CD4-positive, alpha-beta T cell (primary cell): ENCODE measurements around the gene ZC3H4. TPM values are rescaled to one million over a fixed set of nuclear protein-coding genes. Genes with fewer than 3 reads are reported as not detected.

Experiments used
- ATAC-seq: fragments of 200-7000 bp; cut with Tn5 transposase; one replicate; pipeline ENCODE4 v1.10.0; 2022; ENCODE audit warnings: mild to moderate bottlenecking; ENCODE audit not compliant: poor library complexity
- CTCF ChIA-PET: fragments of 350-600 bp; sonication (Branson Sonifier 250); formaldehyde crosslinking; loops from one replicate; lab custom pipeline; 2021; ENCODE audit warnings: antibody characterized with exemption, inconsistent platforms; lab: Charles Lee
- POLR2A ChIA-PET: fragments of 350-600 bp; sonication (Branson Sonifier 250); formaldehyde crosslinking; loops from one replicate; lab custom pipeline; 2021; ENCODE audit warnings: antibody characterized with exemption, inconsistent platforms; lab: Charles Lee
- DNase-seq, 14 experiments: peaks; one replicate each; pipeline ENCODE4 v3.0.0-alpha.2; 2013 to 2020; ENCODE audit warnings: mixed read lengths in 2 of 14
- H3K27ac ChIP-seq, 2 donors: one replicate each; pipeline versions ENCODE4 v1.5.1 to v1.7.0; 2013; ENCODE audit warnings: low read length in 2 of 2, low read depth in 1 of 2, mild to moderate bottlenecking in 1 of 2
- H3K27me3 ChIP-seq, 2 experiments: 1 replicate in 1 of 2; 2 replicates in 1 of 2; pipeline versions ENCODE4 v1.6.1 to v1.7.0; 2013; ENCODE audit warnings: low read length in 2 of 2, control low read depth in 1 of 2, mild to moderate bottlenecking in 1 of 2, moderate library complexity in 1 of 2; ENCODE audit not compliant: insufficient read depth in 2 of 2, control insufficient read depth in 1 of 2
- H3K36me3 ChIP-seq: one replicate; pipeline ENCODE4 v1.6.1; 2013; ENCODE audit warnings: low read length, control low read depth; ENCODE audit not compliant: insufficient read depth
- H3K4me1 ChIP-seq: one replicate; pipeline ENCODE4 v1.6.1; 2013; ENCODE audit warnings: low read length, control low read depth; ENCODE audit not compliant: insufficient read depth
- H3K4me3 ChIP-seq: one replicate; pipeline ENCODE4 v1.5.1; 2013; ENCODE audit warnings: mild to moderate bottlenecking, low read length, moderate library complexity
- H3K9me3 ChIP-seq, 2 experiments: 1 replicate in 1 of 2; 2 replicates in 1 of 2; pipeline versions ENCODE4 v1.6.1 to v1.7.0; 2013; ENCODE audit warnings: low read length in 2 of 2, mild to moderate bottlenecking in 2 of 2, control low read depth in 1 of 2, moderate library complexity in 1 of 2; ENCODE audit not compliant: control insufficient read depth in 1 of 2, insufficient read depth in 1 of 2
- H3K27ac Mint-ChIP-seq: one replicate; pipeline ENCODE4 v1.8.0; 2020; ENCODE audit warnings: mixed read lengths
- H3K27me3 Mint-ChIP-seq: one replicate; pipeline ENCODE4 v1.8.0; 2021; ENCODE audit warnings: mixed read lengths
- H3K36me3 Mint-ChIP-seq: one replicate; pipeline ENCODE4 v1.8.0; 2021; ENCODE audit warnings: low read depth, mixed read lengths
- H3K4me1 Mint-ChIP-seq: one replicate; pipeline ENCODE4 v1.8.0; 2021; ENCODE audit warnings: low read depth, mixed read lengths
- H3K4me3 Mint-ChIP-seq: one replicate; pipeline ENCODE4 v1.8.0; 2020; ENCODE audit warnings: mild to moderate bottlenecking, mixed read lengths
- H3K9me3 Mint-ChIP-seq: one replicate; pipeline ENCODE4 v1.8.0; 2020; ENCODE audit warnings: mixed read lengths
- intact Hi-C, 2 experiments: fragments of 100-400 bp; cut with DNase I in 1 of 2; cut with micrococcal nuclease in 1 of 2; formaldehyde crosslinking; loops; one replicate each; pipeline versions ENCODE4 v1.15.1 to v1.9.0; 2023 to 2025; cut with DNase I, micrococcal nuclease
- total RNA-seq, 174 experiments: library from RNA in 2 of 174; stranded (reverse) in 2 of 174; gene quantifications; one replicate each; pipeline ENCODE4 v1.2.3 and lab custom pipeline; 2021 to 2026
- TF ChIP-seq, protein P1 (sequence below): fragments of 200-600 bp; IDR thresholded peaks from one replicate; pipeline ENCODE4 v1.8.0; 2022; ENCODE audit warnings: antibody characterized with exemption, mild to moderate bottlenecking

ZC3H4 gene
- total RNA-seq, 2 experiments from 2014 or later = 39.4 to 43.7 TPM

DNA sequence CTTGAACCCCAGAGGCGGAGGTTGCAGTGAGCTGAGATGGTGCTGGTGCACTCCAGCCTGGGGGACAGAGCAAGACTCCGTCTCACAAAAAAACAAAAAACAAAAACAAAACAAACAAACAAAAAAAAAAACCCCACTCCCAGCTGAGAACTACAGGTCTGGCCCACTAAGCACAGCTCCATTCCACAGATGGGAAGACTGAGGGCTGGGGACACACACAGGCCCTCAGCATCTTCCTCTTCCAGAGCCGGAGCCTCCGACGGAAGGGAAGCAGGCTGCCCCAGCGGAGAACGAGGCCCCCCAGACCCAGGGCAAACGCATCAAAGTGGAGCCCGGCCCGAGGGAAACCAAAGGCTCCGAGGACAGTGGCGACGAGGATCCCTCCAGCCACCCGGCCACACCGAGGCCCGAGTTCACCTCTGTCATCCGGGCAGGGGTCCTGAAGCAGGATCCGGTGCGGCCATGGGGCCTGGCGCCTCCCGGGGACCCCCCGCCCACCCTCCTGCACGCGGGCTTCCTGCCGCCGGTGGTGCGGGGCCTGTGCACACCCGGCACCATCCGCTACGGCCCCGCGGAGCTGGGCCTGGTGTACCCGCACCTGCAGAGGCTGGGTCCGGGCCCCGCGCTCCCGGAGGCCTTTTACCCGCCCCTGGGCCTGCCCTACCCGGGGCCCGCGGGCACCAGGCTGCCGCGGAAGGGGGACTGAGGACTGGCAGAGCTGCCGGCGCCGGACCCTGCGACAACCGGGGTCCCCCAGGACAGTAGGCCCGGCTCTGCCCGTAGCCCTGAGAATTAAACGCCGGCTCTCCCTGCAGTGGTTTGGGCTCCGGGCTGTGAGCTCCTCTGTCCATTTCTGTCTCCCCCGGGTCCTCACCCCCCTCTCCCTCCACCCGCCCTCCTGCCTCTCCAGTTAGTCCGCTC is 68.4 kb downstream of the ZC3H4 start:
- peaks cover 10% of the 10 kb centered on the region for H3K36me3 Mint-ChIP-seq
- no peak overlapping the region for H3K4me3 ChIP-seq
- H3K4me1 Mint-ChIP-seq = peaks cover 10% of the 10 kb centered on the region
- H3K4me1 ChIP-seq = peaks cover 16% of the 10 kb centered on the region
- CTCF ChIA-PET = no interaction called here
- no peaks in the 10 kb centered on the region for H3K27me3 ChIP-seq
- no peak overlapping the region for H3K4me3 Mint-ChIP-seq
- H3K36me3 ChIP-seq = peaks cover 4% of the 10 kb centered on the region
- H3K27me3 Mint-ChIP-seq = no peaks in the 10 kb centered on the region
- TF ChIP-seq, protein P1, sequence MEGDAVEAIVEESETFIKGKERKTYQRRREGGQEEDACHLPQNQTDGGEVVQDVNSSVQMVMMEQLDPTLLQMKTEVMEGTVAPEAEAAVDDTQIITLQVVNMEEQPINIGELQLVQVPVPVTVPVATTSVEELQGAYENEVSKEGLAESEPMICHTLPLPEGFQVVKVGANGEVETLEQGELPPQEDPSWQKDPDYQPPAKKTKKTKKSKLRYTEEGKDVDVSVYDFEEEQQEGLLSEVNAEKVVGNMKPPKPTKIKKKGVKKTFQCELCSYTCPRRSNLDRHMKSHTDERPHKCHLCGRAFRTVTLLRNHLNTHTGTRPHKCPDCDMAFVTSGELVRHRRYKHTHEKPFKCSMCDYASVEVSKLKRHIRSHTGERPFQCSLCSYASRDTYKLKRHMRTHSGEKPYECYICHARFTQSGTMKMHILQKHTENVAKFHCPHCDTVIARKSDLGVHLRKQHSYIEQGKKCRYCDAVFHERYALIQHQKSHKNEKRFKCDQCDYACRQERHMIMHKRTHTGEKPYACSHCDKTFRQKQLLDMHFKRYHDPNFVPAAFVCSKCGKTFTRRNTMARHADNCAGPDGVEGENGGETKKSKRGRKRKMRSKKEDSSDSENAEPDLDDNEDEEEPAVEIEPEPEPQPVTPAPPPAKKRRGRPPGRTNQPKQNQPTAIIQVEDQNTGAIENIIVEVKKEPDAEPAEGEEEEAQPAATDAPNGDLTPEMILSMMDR = no peak
- no peak overlapping the region for H3K27ac ChIP-seq
- ATAC-seq (no peak), DNase-seq (no peak)
- no peak overlapping the region for H3K27ac Mint-ChIP-seq
- no peaks in the 10 kb centered on the region for H3K9me3 ChIP-seq
- intact Hi-C loops = loop anchor here in 1 of 2 experiments (5.0 kb wide), 1 partner anchor 258 kb away; the partner anchor contains the start of gene SLC1A5
- POLR2A ChIA-PET = no interaction called here
- H3K9me3 Mint-ChIP-seq = no peaks in the 10 kb centered on the region

- peaks cover 9% of the 10 kb centered on the region for H3K4me1 ChIP-seq
- H3K36me3 Mint-ChIP-seq = no peaks in the 10 kb centered on the region
- DNase-seq (no peak), ATAC-seq (no peak)
- H3K27me3 Mint-ChIP-seq = peaks cover 2% of the 10 kb centered on the region
- ChIA-PET POLR2A (no interaction called here), CTCF (no interaction called here)
- no peak overlapping the region for H3K4me3 ChIP-seq
- H3K4me1 Mint-ChIP-seq = peaks cover 6% of the 10 kb centered on the region
- H3K4me3 Mint-ChIP-seq = no peak overlapping the region
- H3K36me3 ChIP-seq = peaks cover 4% of the 10 kb centered on the region
- no peak overlapping the region for H3K27ac Mint-ChIP-seq
- no peaks in the 10 kb centered on the region for H3K9me3 Mint-ChIP-seq
- no peaks in the 10 kb centered on the region for H3K27me3 ChIP-seq
- H3K9me3 ChIP-seq = no peaks in the 10 kb centered on the region
- intact Hi-C loops = no loop called here
- TF ChIP-seq, protein P1 = no peak
- no peak overlapping the region for H3K27ac ChIP-seq
These were observed 72.7 kb downstream of the ZC3H4 start for GRCh38 chr19:47040869-47041268.

DNA sequence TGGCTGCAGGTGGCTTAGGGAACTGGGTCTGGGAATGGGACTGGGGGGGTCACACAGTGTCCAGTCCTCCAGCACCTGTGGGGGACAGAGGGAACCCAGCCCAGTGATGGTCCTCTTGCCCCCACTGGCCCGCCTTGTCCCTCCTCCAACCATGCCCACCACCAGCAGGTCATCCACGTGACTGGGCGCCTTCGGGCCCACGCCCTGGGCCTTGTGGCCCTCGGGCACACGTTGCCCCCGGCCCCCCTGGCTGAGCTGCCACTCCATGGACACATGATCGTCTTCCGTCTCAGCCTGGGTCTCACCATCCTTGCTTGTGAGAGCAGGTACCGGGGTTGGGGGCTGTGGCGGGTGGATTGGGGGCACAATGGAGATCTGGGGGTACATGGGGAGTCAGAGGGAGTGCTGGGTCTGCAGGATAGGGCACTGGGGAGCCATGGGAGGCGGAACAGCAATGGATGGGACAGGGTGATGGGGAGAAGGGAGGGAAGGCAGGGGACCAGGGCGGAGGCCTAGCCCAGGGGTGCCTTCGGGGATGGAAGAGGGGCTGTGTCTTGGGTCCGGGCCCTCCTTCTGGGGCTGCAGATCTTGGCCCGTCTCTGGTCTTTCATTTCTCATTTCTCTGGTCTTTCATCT is 74.2 kb downstream of the ZC3H4 start:
- TF ChIP-seq, protein P1 = no peak
- Histone ChIP-seq H3K9me3 (no peaks in the 10 kb centered on the region), H3K4me1 (peaks cover 20% of the 10 kb centered on the region), H3K27me3 (no peaks in the 10 kb centered on the region), H3K27ac (no peak overlapping the region), H3K4me3 (no peak overlapping the region), H3K36me3 (peaks cover 4% of the 10 kb centered on the region)
- Mint-ChIP-seq H3K27me3 (peaks cover 10% of the 10 kb centered on the region), H3K27ac (no peak overlapping the region), H3K36me3 (no peaks in the 10 kb centered on the region), H3K4me1 (peaks cover 15% of the 10 kb centered on the region), H3K4me3 (no peak overlapping the region), H3K9me3 (no peaks in the 10 kb centered on the region)
- DNase-seq = no peak
- intact Hi-C loops = loop anchor here (5.0 to 10.0 kb wide), 2 partner anchors 203 to 435 kb away; partner anchors contain the start of gene CALM3 (in 1 of the 2)
- POLR2A ChIA-PET = no interaction called here
- no peak for ATAC-seq
- CTCF ChIA-PET = no interaction called here
